ENCODE measurements around the gene RNASE11. TPM values are rescaled to one million over a fixed set of nuclear protein-coding genes. Genes with fewer than 3 reads are reported as not detected.

RNASE11 gene
- total and polyA plus RNA-seq, 2 of the 4 experiments (the other 2 are of a cell fraction) = not detected

GRCh38 chr14:20553024-20553423 lies 34.8 kb downstream of the RNASE11 start:
- Histone ChIP-seq H3K9me1 (ENCODE audit: insufficient read depth, low read length) (no peaks in the 10 kb centered on the region), H2BK5ac (ENCODE audit: low read depth, low read length, poor library complexity, severe bottlenecking) (no peak overlapping the region), H4K20me1 (ENCODE audit: insufficient read depth, low read length) (no peaks in the 10 kb centered on the region), H3K4ac (ENCODE audit: low read depth, low read length) (no peak overlapping the region), H3K36me3 (ENCODE audit: control insufficient read depth, insufficient read depth, low read length) (no peaks in the 10 kb centered on the region), H3K4me1 (ENCODE audit: control insufficient read depth, insufficient read depth, low read length) (no peaks in the 10 kb centered on the region), H3K14ac (replicated peaks; ENCODE audit: low read depth, low read length) (no peak overlapping the region), H2BK120ac (ENCODE audit: low read depth, low read length) (no peak overlapping the region), H4K5ac (ENCODE audit: low read depth, low read length) (no peak overlapping the region), H2AK9ac (replicated peaks; ENCODE audit: low read depth, low read length, poor library complexity) (no peak overlapping the region), H3K4me3 (ENCODE audit: insufficient read depth, low read depth, low read length) (no peak overlapping the region), H3K9ac (ENCODE audit: low read depth, low read length) (no peak overlapping the region), H2AK5ac (ENCODE audit: low read depth, low read length) (no peak overlapping the region), H2BK15ac (ENCODE audit: low read depth, low read length) (no peak overlapping the region), H4K8ac (ENCODE audit: low read depth in 2 of 2, low read length in 2 of 2) (no peak overlapping the region), H3K18ac (ENCODE audit: low read depth, low read length) (no peak overlapping the region), H2AFZ (replicated peaks; ENCODE audit: low read length, poor library complexity) (no peak overlapping the region), H3K9me3 (ENCODE audit: control insufficient read depth, insufficient read depth, low read length) (no peaks in the 10 kb centered on the region), H2BK20ac (ENCODE audit: low read depth, low read length) (no peak overlapping the region), H3K4me2 (ENCODE audit: low read depth, low read length) (no peak overlapping the region), H4K91ac (ENCODE audit: insufficient read depth, low read depth, low read length) (no peak overlapping the region), H3K79me1 (ENCODE audit: low read depth in 1 of 2, low read length in 2 of 2) (no peaks in the 10 kb centered on the region), H3K27me3 (ENCODE audit: control insufficient read depth, insufficient read depth, low read length) (no peaks in the 10 kb centered on the region), H3K27ac (ENCODE audit: insufficient read depth, low read length) (no peak overlapping the region), H3K23ac (ENCODE audit: low read depth, low read length) (no peak overlapping the region), H3K56ac (ENCODE audit: extremely low read depth, insufficient read depth, low read length) (no peak overlapping the region)
- dilution Hi-C loops (cut with HindIII; ENCODE audit: low sequenced_read_pairs, unreplicated experiment) (no loop called here), intact Hi-C loops (cut with micrococcal nuclease) (no loop called here), in situ Hi-C loops (cut with MboI; ENCODE audit: low sequenced_read_pairs) (no loop called here)
- ChIA-PET POLR2A (ENCODE audit: unreplicated experiment) (no interaction called here), CTCF (interaction anchor here (0.6 kb wide), 1 partner anchor 1417 kb away, joined by 3 read pairs; no protein-coding TSS in a partner anchor)
- ATAC-seq (ENCODE audit: low read depth) (no peak), DNase-seq (no peak)
- no TSS peak for BruUV-seq (replicated peaks)
- TF ChIP-seq RFX5 (IDR thresholded peaks at IDR 0.05; ENCODE audit: low read depth, low read length) (no peak), MXI1 (IDR thresholded peaks at IDR 0.05; ENCODE audit: borderline replicate concordance, low read depth, low read length) (no peak), RCOR1 (IDR thresholded peaks at IDR 0.05; ENCODE audit: insufficient replicate concordance, low read length) (no peak), SMC3 (IDR thresholded peaks at IDR 0.05; ENCODE audit: low read depth, low read length) (no peak), POLR2A (IDR thresholded peaks at IDR 0.05; ENCODE audit: low read depth, low read length) (no peak), ELK1 (IDR thresholded peaks at IDR 0.05; ENCODE audit: borderline replicate concordance, low read depth, low read length) (no peak), CEBPB (IDR thresholded peaks at IDR 0.05; ENCODE audit: low read depth, low read length) (no peak), CHD1 (IDR thresholded peaks at IDR 0.05; ENCODE audit: low read depth, low read length) (no peak), BHLHE40 (IDR thresholded peaks at IDR 0.05; ENCODE audit: low read depth, low read length) (no peak), NFE2L2 (IDR thresholded peaks at IDR 0.05; ENCODE audit: low read depth, low read length) (no peak), CTCF (conservative IDR thresholded peaks at IDR 0.05; ENCODE audit: low read depth, low read length) (no peak), FOS (IDR thresholded peaks at IDR 0.05; ENCODE audit: low read depth, low read length) (no peak), MAZ (IDR thresholded peaks at IDR 0.05; ENCODE audit: borderline replicate concordance, low read depth, low read length) (no peak), MAFK (IDR thresholded peaks at IDR 0.05; ENCODE audit: low read depth, low read length) (no peak), RAD21 (IDR thresholded peaks at IDR 0.05; ENCODE audit: low read length) (no peak)
- TF ChIP-seq, protein P1, sequence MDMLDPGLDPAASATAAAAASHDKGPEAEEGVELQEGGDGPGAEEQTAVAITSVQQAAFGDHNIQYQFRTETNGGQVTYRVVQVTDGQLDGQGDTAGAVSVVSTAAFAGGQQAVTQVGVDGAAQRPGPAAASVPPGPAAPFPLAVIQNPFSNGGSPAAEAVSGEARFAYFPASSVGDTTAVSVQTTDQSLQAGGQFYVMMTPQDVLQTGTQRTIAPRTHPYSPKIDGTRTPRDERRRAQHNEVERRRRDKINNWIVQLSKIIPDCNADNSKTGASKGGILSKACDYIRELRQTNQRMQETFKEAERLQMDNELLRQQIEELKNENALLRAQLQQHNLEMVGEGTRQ (IDR thresholded peaks at IDR 0.05; ENCODE audit: low read depth, low read length) = no peak

Measured in IMR-90 (cell line).